GM10248 (cell line): ENCODE results near the gene POLE4.

Source experiments
- CTCF ChIA-PET: fragments of 300-600 bp; sonication (Branson Sonifier 250); formaldehyde crosslinking; extraction: SDS; loops from one replicate; lab custom pipeline; 2021; ENCODE audit warnings: antibody characterized with exemption; lab: Yijun Ruan, JAX
- POLR2A ChIA-PET: fragments of 350-650 bp; sonication (Branson Sonifier 250); formaldehyde crosslinking; extraction: SDS; loops from one replicate; lab custom pipeline; 2020; ENCODE audit warnings: antibody characterized with exemption; lab: Yijun Ruan, JAX
- DNase-seq: peaks from one replicate; pipeline ENCODE4 v3.0.0; 2012; ENCODE audit errors: extremely low spot score
- TF ChIP-seq, protein P1 (sequence below): IDR thresholded peaks from 2 replicates; pipeline ENCODE4 v1.5.1; 2012; ENCODE audit warnings: mild to moderate bottlenecking, low read depth; ENCODE audit errors: extremely low read depth, missing control alignments, control extremely low read depth

The POLE4 gene, protein sequence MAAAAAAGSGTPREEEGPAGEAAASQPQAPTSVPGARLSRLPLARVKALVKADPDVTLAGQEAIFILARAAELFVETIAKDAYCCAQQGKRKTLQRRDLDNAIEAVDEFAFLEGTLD

DNA sequence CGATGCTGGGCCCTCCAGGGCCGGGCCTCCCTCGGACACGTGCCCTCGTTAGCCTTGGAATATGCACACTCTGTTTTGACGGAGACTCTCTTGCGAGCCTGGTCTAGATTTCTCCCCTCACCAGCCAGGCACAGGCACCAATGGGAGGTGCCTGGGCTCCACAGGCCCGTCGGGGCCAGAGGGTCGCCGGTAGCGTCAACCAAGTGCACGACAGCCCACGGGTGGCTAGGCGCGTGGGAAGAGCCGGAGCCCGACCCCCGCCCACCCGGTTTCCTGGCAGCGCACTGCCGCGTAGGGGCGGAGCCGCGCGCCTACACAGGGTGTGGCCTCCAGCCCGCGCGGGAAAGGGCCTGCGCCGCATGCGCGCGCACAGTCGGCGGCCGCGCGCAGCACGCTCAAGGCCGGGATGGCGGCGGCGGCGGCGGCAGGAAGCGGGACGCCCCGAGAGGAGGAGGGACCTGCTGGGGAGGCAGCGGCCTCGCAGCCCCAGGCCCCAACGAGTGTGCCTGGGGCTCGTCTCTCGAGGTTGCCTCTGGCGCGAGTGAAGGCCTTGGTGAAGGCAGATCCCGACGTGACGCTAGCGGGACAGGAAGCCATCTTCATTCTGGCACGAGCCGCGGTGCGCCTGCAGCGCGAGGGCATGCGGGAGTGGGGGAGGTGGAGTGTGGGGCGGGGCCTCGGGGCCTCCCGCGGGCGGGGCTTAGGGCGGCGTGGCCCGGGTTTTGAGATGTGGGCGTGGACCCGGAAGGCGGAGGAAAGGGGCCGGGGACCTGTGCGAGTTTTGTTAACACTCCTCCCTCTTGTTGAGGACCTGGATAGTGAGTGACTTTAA, at the start of gene POLE4:
TSS of gene POLE4 (plus strand) at position 370 of the 832 bp plus-strand sequence. CDS start at position 407, 37 bp downstream.
- POLR2A ChIA-PET, result no interaction called here
- CTCF ChIA-PET, result no interaction called here
- TF ChIP-seq, protein P1, sequence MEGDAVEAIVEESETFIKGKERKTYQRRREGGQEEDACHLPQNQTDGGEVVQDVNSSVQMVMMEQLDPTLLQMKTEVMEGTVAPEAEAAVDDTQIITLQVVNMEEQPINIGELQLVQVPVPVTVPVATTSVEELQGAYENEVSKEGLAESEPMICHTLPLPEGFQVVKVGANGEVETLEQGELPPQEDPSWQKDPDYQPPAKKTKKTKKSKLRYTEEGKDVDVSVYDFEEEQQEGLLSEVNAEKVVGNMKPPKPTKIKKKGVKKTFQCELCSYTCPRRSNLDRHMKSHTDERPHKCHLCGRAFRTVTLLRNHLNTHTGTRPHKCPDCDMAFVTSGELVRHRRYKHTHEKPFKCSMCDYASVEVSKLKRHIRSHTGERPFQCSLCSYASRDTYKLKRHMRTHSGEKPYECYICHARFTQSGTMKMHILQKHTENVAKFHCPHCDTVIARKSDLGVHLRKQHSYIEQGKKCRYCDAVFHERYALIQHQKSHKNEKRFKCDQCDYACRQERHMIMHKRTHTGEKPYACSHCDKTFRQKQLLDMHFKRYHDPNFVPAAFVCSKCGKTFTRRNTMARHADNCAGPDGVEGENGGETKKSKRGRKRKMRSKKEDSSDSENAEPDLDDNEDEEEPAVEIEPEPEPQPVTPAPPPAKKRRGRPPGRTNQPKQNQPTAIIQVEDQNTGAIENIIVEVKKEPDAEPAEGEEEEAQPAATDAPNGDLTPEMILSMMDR, result no peak

DNA sequence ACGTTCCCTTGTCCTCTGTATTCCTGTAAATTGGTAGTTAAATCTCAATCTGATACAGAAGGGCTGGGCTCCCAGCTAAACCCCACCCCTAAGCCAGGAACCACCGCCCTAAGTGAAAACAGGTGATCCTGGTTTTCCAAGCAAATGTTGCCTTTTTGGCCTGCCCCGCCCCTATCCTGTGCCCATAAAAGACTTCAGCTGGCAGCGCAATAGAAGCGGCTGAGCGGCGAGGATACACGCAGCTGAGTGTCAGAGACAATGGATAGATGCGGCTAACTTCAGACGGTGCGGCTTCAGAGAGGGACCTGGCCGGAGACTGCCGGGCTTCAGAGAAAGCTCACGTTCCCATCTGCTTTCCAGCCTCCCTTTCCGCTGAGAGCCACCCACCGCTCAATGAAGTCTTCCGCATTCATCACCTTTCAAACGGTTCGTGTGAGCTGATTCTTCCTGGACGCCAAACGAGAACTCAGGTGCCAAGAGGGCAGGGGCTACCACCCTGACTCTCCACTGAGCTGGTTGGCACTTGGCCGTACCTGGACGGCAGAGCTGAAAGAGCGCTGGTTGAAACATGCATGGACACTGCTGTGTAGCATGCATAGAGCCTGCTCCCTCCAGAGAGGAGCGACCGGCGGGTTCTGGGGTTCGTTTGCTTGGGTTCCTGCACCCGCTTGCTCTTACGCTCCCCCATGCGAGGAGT, 49.5 kb upstream of the POLE4 start:
- POLR2A ChIA-PET, result no interaction called here
- DNase-seq, result no peak
- TF ChIP-seq, protein P1, result no peak
- CTCF ChIA-PET, result interaction anchor here (1.7 kb wide), 1 partner anchor 11 kb away, joined by 9 read pairs; no protein-coding TSS in a partner anchor

More for the DNA sequence above, at the start of gene POLE4:
- DNase-seq, result peak; percentile 91

DNA sequence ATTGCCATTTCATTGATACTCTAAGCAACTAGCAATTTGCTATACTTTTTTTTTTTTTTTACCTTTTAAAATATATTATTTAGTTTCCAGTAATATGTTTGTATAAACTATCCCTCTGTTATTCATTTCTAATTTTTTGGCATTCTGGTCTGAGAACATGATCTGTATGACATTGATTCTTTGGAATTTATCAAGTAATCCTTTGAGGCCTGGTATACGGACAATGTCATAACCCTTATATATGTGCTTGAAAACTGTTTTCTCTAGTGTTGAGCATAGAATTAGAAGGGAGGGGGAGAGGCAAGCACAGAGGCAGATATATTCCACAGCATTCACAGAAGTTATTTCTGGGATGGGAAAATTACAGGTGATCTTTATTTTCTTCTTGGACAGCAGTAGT, 48.2 kb upstream of the POLE4 start:
- DNase-seq, result no peak
- TF ChIP-seq, protein P1, result no peak
- ChIA-PET POLR2A (no interaction called here), CTCF (interaction anchor here (1.7 kb wide), 1 partner anchor 9 kb away, joined by 9 read pairs; no protein-coding TSS in a partner anchor)

DNA sequence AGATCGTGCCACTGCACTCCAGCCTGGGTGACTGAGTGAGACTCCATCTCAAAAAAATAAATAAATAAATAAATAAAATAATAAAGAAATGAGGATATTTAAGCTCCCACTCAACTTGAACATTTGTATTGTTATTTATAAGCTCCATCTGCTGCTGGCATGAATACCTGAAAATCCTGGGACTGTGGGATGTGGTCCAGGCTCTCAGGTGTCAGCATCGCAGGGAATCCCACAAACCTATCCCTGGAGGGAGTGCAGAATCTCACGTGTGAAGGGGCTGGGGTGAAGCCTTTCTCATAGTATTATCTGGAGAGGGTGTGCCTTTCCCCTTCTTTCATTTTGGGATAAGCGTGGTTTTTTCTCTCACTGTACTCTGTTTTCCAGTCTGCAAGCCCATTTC, 47.4 kb upstream of the POLE4 start:
- DNase-seq, result no peak
- ChIA-PET POLR2A (no interaction called here), CTCF (no interaction called here)
- TF ChIP-seq, protein P1, result no peak

DNA sequence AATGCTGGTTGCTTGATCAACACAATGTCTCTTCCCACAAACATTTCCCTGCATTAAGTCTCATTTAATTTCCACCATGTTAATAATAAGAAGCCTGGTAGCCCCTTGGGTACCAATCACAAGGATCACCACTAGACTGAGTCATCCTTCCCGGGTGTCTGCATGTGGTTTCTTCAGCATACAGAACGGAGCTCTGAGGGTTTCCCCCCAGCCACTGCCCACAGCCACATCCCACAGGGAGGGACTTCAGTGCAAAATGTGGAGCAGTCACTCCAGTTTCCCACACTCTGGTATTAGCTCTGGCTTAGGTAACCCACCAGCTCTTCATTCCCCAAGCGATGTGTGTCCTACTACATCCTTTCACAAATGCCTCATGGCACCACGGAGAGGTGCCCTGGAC, 42.7 kb upstream of the POLE4 start:
- POLR2A ChIA-PET, result no interaction called here
- TF ChIP-seq, protein P1, result no peak
- DNase-seq, result no peak
- CTCF ChIA-PET, result interaction anchor here (1.2 to 2.0 kb wide), 4 partner anchors 37 to 693 kb away, joined by 3 to 5 read pairs (median 4); no protein-coding TSS in a partner anchor

DNA sequence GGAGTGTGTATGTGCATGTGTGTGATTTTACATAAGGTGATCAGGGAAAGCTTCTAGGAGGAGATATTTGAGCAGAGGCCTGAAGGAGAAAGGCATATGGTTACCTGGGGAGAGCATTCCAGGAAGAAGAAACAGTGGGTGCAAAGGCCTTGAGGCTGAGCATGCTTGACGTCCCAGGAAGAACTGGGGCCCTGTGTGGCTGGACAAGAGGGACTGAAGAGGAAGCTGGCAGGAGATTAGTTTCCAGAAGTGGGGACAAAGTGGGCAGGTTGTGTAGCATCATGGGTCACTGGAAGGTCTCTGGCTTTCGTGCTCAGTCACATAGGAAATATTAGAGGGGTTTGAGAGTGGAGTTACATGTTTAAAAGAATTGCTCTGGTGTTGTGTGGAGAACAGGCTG, 42.0 kb upstream of the POLE4 start:
- CTCF ChIA-PET, result interaction anchor here (1.1 to 2.0 kb wide), 5 partner anchors 10 to 692 kb away, joined by 3 to 5 read pairs (median 4); no protein-coding TSS in a partner anchor

More for the DNA sequence above, 42.0 kb upstream of the POLE4 start:
- DNase-seq, result no peak
- POLR2A ChIA-PET, result no interaction called here
- TF ChIP-seq, protein P1, result no peak
